NT2/D1 (cell line): Measurements from ENCODE around the gene PCSK2.

Experiments
- SUZ12 ChIP-seq: IDR thresholded peaks from 2 replicates; pipeline ENCODE4 v1.6.1; 2011; ENCODE audit not compliant: insufficient read length, insufficient read depth; ENCODE audit errors: extremely low read depth
- YY1 ChIP-seq: IDR thresholded peaks from 2 replicates; pipeline ENCODE4 v1.6.1; 2011; ENCODE audit not compliant: insufficient read length, insufficient read depth
- ZNF274 ChIP-seq: IDR thresholded peaks from 2 replicates; pipeline ENCODE4 v1.6.1; 2011; ENCODE audit warnings: mild to moderate bottlenecking, low read depth, low read length

- no peak for TF ChIP-seq YY1
- TF ChIP-seq SUZ12, result no peak
- no peak for TF ChIP-seq ZNF274
These were observed 130.4 kb downstream of the PCSK2 start for GRCh38 chr20:17357238-17357637.
